Mononuclear cell (primary cell): ENCODE data around the gene TARP.

ENCODE experiments used
- H3K27me3 ChIP-seq: 2 replicates; pipeline ENCODE4 v1.6.0; 2011; ENCODE audit warnings: low read length, control low read depth; ENCODE audit not compliant: insufficient read depth
- H3K4me1 ChIP-seq: 2 replicates; pipeline ENCODE4 v1.5.1; 2011; ENCODE audit warnings: mild to moderate bottlenecking, low read length, control low read depth; ENCODE audit not compliant: insufficient read depth
- H3K4me3 ChIP-seq: 2 replicates; pipeline ENCODE4 v1.5.1; 2011; ENCODE audit warnings: mild to moderate bottlenecking, low read length, moderate library complexity
- H3K9me3 ChIP-seq: 2 replicates; pipeline ENCODE4 v1.5.1; 2011; ENCODE audit warnings: low read depth, mild to moderate bottlenecking, control low read depth, low read length

TARP gene

DNA sequence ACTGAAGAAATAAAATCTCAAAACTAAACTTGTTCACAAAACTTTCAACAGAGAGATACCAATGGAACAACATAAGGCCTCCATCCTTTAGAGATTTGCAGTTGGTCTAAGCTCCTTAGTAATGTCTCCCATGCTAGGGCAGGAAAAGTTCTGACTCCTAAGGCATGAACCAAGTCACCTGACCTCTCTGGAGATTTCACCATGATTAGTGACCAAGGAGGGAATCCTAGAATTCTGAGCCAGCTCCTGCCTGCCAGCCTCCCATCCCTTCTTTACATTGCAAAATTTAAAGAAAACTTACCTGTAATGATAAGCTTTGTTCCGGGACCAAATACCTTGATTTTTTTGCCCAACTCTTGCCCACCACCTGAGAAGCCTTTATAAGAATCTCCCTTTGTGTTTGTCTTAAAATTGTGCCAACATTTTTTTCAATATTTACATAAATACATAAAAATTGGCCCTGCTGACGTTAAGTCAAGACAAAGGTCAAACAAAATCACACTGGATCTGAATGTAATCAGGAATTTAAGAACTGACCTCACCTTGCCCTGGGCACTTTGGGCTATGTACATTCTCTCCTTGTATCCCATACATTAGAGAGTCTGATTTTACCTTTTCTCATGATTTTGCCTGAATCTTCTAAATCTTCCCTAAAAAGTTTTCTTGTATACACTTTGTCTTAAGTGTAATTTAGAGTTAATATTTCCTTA, at the start of gene TARP:
TSS of gene TARP (minus strand) at position 351 of the 710 bp plus-strand sequence.
- Histone ChIP-seq H3K27me3 (no peaks in the 10 kb centered on the region), H3K4me1 (peaks cover 29% of the 10 kb centered on the region), H3K9me3 (no peaks in the 10 kb centered on the region), H3K4me3 (peak within 1 kb of the TSS; percentile 34)

DNA sequence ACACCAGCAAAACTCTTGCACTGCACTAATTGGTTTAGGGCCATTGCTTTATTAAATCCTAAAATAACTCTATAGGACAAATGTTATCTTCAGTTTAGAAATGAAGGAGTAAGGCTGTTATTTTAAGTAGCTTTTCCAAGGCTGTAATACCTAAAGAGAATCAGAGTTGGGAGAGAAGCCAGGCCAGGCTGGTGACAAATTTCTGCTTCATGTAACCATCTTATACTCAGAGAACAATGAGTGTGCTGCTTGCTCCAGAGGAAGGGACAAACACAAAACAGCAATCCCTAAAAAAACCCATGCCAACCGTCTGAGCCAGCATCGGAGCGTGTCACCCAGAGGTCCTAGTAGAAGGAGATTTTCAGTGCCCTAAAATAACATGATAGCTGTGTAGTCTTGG, 49.7 kb upstream of the TARP start:
- H3K9me3 ChIP-seq: no peaks in the 10 kb centered on the region
- no peaks in the 10 kb centered on the region for H3K27me3 ChIP-seq
- H3K4me3 ChIP-seq: no peak overlapping the region
- H3K4me1 ChIP-seq: peaks cover 39% of the 10 kb centered on the region

DNA sequence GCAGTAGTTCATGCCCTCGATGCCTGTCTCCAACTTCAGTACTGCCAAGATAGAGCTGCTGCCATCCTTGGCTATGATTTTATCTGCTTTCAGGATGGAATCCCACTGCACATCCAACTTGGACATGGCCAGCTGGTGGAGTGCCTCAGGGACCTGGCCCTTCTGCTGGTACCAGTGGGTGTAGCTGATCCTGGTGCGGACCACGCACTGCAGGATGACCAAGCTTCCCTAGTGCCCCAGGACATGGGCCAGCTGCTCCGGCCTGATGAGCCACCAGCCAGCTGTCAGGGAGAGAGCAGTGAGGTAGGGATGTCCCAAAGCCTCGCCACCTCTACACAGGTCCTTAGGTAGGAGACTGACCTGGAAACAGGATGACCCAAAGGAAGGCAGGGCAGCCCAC, 49.0 kb upstream of the TARP start:
- Histone ChIP-seq H3K4me1 (peaks cover 39% of the 10 kb centered on the region), H3K4me3 (no peak overlapping the region), H3K27me3 (no peaks in the 10 kb centered on the region)

DNA sequence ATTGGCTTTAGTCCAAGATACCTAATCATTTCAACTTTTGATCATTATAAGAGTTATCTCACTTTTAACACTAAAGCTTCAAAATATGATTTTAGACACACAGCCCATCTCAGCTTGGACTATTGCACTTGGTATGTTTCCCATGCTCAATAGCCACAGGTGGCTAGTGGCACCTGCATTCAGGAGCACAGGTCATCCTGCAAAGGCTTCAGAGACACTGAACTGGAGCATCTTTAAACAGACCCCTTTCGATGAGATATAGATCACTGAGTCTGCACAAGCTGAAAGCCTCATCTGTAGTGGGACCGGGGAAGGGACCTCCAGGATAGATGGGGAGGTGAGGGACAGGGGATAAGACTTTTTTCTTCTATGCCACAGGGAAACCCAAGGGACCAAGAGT, 48.5 kb upstream of the TARP start:
- H3K9me3 ChIP-seq: no peaks in the 10 kb centered on the region
- H3K27me3 ChIP-seq: no peaks in the 10 kb centered on the region
- no peak overlapping the region for H3K4me3 ChIP-seq
- peaks cover 39% of the 10 kb centered on the region for H3K4me1 ChIP-seq

More for the DNA sequence above, 49.0 kb upstream of the TARP start:
- H3K9me3 ChIP-seq: no peaks in the 10 kb centered on the region

DNA sequence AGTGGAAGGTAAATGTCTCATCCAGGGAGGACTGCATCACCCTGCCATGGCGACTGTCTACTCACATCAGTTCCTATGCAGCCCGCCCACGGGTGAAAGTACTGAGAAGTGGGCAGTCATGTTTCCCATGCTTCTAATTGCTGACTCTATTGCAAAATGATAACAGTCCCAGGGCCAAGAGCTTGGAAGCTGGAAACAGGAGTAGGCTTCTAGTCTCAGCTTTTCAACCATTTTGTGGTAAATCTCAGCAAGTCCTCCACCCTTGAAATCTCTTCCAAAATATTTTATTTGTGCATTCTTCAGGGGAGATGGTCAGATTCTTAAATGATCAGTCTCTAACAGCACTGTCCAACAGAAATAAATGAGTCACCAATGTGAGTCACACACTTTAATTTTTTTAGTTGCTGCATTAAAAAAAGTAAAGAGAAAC, 48.1 kb upstream of the TARP start:
- Histone ChIP-seq H3K4me1 (peaks cover 37% of the 10 kb centered on the region), H3K4me3 (no peak overlapping the region), H3K27me3 (no peaks in the 10 kb centered on the region), H3K9me3 (no peaks in the 10 kb centered on the region)

DNA sequence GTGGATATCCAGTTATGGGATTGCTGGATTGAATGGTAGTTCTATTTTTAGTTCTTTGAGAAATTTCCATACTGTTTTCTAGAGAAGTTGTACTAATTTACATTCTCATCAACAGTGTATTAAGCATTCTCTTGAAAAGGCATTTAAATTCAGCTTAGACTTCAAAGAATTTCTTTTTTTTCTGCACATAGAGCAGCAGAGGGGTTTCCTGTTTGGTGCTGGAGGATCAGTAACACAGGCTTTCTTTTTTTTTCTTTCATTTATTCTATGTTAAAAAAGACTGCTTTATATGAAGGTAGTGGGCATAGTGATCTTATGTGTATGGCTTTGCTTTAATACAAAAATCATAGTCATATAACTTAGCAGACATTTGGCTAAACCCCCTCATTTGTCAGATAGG, 47.6 kb upstream of the TARP start:
- no peaks in the 10 kb centered on the region for H3K27me3 ChIP-seq
- no peaks in the 10 kb centered on the region for H3K9me3 ChIP-seq
- H3K4me1 ChIP-seq: peaks cover 37% of the 10 kb centered on the region
- no peak overlapping the region for H3K4me3 ChIP-seq

DNA sequence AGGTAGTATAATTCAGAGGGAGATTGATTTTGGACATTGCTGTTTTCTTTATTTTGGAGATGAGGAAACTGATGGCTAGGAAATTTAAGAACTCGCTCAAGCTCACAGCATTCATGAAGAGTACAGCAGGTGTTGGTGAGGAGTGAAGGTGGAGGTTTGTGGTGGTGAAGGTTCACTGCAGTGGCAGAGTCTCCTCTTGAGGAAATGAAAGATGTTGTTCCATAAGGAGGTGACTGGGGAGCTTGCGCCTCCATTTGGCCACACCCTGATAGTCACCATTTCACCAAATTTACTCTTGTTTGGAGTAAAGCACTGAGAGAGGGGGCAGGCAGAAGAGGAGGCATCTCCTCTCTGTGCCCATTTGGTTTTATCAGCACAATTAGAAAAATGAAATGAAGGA, 46.4 kb upstream of the TARP start:
- Histone ChIP-seq H3K27me3 (no peaks in the 10 kb centered on the region), H3K4me1 (peaks cover 41% of the 10 kb centered on the region), H3K4me3 (no peak overlapping the region), H3K9me3 (no peaks in the 10 kb centered on the region)

DNA sequence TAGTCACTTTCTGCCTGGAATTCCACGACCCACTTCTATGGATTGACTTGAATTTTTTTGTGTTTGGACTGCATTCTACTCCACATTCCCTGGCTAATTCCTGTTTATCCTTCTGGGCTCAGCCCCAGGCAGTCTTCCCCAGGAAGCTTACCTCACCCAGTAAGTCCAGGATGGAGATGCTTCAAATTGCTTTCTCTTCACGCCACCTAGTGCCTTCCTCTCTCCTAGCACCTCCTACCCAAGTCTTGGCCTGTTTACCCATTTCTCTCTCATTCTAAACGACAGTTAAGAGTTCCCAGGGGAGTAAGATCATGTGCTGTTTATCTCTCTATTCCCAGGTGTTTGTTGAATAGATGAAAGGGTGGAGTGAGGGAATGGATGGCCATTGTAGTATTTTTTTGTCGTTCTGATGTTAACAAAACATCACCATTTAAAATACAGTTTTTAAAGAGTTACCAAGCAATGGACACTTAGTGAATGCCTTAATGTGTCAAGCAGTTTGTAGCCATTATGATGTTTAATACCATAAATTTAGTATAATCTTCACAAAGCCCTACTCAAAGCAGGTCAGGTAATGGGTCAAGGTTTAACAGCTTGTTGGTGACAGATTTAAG, 45.5 kb upstream of the TARP start:
- Histone ChIP-seq H3K27me3 (no peaks in the 10 kb centered on the region), H3K4me1 (peaks cover 41% of the 10 kb centered on the region), H3K4me3 (no peak overlapping the region), H3K9me3 (no peaks in the 10 kb centered on the region)

DNA sequence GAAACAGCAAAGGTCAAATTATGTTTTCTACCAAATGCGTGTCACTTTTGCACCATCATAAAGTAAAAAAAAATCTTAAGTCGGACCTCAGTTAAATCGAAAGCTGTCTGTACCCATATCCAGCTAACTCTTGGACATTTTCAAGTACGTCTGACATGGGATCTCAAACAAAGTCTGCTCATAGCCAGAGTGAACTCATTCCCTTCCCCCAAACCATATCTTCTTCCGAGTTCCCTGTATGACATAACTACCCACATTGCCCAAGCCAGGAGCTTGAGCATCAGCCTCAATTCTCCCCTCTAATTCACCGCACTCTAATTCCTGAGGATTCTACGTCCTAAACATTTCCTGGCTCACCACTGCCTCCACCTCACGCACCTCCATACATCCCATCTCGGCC, 44.8 kb upstream of the TARP start:
- Histone ChIP-seq H3K27me3 (no peaks in the 10 kb centered on the region), H3K9me3 (no peaks in the 10 kb centered on the region), H3K4me3 (peak overlapping the region; percentile 12), H3K4me1 (peaks cover 43% of the 10 kb centered on the region)

DNA sequence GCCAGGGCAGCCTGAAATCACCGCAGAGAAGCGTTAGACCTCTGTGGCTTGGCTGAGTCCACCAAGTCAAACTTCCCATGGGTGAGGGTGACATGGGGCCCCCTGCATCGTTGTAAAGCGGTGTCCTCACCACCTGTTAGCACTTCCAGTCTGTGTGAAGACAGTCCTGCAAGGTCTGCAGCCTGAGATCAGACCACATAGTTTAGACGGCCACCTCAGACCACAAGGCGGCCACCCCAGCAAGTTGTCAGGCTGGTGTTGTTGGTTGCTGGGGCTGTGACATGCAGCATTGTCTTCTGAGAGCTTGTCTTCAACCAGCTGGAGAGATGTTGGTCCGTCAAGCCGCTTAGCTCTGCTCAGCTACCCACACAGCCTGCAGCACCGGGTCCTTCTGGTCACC, 44.1 kb upstream of the TARP start:
- peaks cover 48% of the 10 kb centered on the region for H3K4me1 ChIP-seq
- peak overlapping the region; percentile 31 for H3K4me3 ChIP-seq
- no peaks in the 10 kb centered on the region for H3K27me3 ChIP-seq
- no peaks in the 10 kb centered on the region for H3K9me3 ChIP-seq

DNA sequence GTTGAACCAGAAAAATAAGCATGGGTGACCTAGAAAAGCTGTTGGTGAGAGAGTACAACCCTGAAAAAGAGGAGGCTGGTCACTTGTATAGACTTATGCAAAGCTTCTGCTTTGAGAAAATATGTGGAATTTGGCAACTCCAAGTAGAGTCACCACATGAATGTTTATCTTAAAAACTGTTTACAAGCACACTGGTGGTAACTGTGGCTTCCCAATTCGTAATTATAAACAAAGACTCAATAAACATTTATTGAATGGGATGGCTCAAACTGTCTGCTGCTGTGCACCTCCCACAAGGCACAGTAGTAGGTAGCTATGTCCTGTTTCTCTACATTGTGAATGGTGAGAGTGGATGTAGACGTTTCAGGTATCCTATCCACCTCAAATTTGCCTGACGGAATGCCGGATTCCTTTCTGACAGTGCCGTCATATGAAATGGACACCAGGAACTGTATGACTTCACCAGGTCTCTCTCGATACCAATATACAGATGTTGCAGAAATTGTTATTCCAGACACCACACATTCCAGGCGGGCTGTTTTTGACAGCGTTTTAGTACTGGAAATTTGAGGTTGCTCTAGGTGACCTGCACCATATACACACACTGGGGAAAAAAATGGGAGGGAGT, 43.4 kb upstream of the TARP start:
- H3K4me3 ChIP-seq: peak overlapping the region; percentile 31
- peaks cover 52% of the 10 kb centered on the region for H3K4me1 ChIP-seq
- no peaks in the 10 kb centered on the region for H3K27me3 ChIP-seq
- H3K9me3 ChIP-seq: no peaks in the 10 kb centered on the region

DNA sequence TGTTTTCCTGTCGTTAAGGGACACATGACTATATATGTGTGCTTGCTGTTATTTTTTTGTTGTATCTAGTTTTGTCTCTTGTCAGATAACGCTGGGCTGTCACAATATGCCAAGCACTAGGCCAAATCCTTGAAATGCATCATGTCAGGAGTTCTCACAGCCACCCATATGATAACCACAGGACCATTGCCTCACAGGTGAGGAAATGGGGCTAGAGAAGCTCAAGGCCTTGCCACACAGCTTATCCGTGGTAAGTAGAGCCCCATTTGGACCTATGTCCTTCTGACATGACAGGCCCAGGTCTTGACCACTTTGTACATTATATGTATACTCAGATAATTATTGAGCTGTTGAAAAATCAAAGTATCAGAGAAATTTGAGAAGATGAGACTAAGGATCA, 42.0 kb upstream of the TARP start:
- no peaks in the 10 kb centered on the region for H3K9me3 ChIP-seq
- H3K27me3 ChIP-seq: no peaks in the 10 kb centered on the region
- H3K4me3 ChIP-seq: no peak overlapping the region
- peaks cover 56% of the 10 kb centered on the region for H3K4me1 ChIP-seq

DNA sequence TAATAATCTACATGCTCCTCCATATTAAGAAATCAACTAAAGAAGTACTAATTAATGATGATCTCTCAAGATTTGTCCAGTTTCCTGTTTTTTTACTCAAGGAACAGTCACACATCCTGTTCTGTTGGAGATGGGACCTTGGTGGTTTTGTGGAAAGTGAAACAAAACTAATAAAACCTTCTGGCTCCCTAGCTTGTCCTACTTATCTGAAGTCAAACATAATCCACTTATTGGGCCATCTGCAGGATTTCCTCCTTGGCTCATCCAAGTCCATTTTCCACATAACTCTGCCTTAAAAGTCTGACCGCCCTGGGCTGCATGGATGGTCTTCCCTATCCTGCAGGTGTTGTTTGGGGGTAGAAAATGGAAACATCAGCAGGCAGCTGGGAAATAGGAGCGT, 39.4 kb upstream of the TARP start:
- Histone ChIP-seq H3K4me1 (peaks cover 59% of the 10 kb centered on the region), H3K9me3 (no peaks in the 10 kb centered on the region)

DNA sequence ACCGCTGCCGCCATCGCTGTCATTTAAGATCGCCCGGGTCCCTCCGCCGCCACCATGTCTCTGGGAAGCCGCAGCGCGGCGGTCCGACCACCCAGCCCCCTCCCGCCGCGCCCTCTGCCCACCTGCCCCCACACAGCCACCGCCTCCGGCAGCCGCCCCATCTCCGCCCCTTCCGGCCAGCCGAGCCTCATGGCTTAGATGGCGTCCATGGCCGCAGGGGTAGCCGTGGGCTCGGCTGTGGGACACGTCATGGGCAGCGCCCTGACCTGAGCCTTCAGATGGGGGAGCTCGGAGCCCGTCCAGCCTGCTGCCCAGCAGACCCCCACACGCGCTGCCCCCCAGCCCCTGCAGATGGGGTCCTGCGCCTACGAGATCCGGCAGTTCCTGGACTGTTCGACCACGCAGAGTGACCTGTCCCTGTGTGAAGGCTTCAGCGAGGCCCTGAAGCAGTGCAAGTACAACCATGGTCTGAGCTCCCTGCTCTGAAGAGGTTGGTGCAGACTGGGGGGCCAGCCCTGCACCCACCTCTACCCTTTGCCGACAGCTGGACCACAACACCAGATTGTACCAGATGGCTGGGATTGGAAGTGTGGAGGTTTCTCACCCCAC, 38.0 kb upstream of the TARP start:
- peak overlapping the region; percentile 43 for H3K4me3 ChIP-seq
- H3K9me3 ChIP-seq: no peaks in the 10 kb centered on the region
- no peaks in the 10 kb centered on the region for H3K27me3 ChIP-seq
- peaks cover 60% of the 10 kb centered on the region for H3K4me1 ChIP-seq

More for the DNA sequence above, 39.4 kb upstream of the TARP start:
- H3K27me3 ChIP-seq: no peaks in the 10 kb centered on the region
- no peak overlapping the region for H3K4me3 ChIP-seq

DNA sequence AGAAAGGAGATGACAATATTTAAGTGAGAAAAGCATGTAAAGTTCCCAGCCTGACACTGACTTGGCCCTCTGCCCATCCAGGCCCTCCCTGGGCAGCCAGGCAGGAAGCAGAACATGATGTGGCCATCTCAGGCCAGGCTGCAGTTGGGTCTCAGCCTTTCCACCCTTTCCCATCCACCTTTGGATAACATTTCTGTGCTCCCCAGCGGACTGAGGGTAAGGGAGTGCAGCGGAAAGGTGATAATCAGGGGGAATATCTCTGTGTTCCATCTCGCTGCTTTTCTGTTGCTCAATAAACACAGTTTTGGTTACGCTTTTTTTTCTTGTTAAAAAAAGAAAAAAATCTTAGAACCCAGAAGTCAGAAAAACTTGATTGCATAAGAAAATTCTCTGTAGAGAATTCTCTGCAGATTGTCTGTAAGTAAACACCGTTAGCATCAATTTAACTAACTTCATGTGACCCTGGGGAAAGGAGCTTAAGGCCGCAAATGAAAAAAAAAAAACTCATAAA, 37.2 kb upstream of the TARP start:
- H3K9me3 ChIP-seq: no peaks in the 10 kb centered on the region
- H3K4me3 ChIP-seq: peak overlapping the region; percentile 43
- peaks cover 64% of the 10 kb centered on the region for H3K4me1 ChIP-seq

More for the DNA sequence above, 37.2 kb upstream of the TARP start:
- no peaks in the 10 kb centered on the region for H3K27me3 ChIP-seq
